Measurements from ENCODE around the gene THPO. TPM values are rescaled to one million over a fixed set of nuclear protein-coding genes. Genes with fewer than 3 reads are reported as not detected.

Gene THPO
- total RNA-seq, 1 donor from 2014 or later = 0.28 TPM

DNA sequence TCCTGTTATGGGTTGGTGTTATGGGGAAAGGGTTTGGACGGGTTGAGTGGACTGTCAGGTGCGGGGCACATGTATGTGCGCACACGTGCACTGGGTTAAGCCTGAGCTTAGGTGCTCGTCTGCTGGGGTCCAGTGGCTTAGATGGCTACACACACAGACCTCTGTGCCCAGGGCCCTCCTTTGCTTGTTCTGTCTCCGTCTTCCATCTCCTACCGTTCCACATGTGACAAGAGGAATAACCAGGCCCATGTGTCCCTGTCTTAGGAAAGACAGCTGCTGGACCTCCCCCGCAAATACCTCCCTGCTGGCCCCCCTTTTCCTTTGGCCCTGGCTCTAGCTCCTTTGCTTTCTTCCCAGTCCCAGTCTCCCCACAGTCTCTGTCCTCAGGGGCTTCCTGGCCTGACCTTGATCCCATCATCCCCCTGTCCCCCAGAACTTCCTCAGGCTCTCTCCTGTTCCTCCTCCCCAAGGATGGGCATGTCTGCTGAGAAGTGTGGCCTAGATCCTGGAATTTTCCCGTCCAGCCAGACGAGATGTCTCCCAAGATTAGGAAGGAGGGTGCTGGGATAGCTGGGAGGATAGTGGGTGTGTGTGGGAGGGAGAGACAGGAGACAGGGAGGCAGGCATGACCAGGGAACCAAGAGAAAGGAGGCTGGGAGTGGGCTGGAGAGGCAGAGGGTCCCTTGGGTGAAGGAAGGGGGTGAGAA is 797 bp upstream of the THPO start:
- H3K27ac Mint-ChIP-seq (ENCODE audit: unreplicated experiment) = peak overlapping the region; percentile 36

DNA sequence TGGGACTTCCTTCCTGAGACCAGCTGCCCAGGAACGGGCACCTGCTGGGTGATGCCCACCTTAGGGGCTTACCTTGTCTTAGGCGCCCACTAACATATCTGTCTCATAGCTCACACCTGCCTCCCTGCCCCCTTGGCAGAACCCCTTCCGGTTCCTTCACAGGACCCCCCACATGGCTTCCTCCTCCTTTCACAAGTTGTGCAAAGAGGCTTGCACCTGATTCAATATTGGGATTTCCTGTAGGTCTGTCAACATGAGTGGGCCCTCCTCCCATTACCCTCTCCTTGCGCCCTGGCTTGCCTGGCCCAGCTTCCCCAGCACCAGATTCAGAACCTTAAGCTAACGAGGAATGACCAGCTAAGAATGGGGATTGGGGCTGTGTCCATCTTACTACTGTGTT is 633 bp downstream of the THPO start:
- Mint-ChIP-seq H3K27me3 (ENCODE audit: unreplicated experiment) (peaks cover 18% of the 10 kb centered on the region), H3K4me3 (ENCODE audit: unreplicated experiment) (no peak overlapping the region), H3K4me1 (ENCODE audit: unreplicated experiment) (peaks cover 22% of the 10 kb centered on the region), H3K27ac (ENCODE audit: unreplicated experiment) (no peak overlapping the region), H3K36me3 (ENCODE audit: low read depth, unreplicated experiment) (no peaks in the 10 kb centered on the region), H3K9me3 (ENCODE audit: unreplicated experiment) (no peaks in the 10 kb centered on the region)
- DNase-seq (ENCODE audit: low spot score) = no peak
- TF ChIP-seq, protein P1, sequence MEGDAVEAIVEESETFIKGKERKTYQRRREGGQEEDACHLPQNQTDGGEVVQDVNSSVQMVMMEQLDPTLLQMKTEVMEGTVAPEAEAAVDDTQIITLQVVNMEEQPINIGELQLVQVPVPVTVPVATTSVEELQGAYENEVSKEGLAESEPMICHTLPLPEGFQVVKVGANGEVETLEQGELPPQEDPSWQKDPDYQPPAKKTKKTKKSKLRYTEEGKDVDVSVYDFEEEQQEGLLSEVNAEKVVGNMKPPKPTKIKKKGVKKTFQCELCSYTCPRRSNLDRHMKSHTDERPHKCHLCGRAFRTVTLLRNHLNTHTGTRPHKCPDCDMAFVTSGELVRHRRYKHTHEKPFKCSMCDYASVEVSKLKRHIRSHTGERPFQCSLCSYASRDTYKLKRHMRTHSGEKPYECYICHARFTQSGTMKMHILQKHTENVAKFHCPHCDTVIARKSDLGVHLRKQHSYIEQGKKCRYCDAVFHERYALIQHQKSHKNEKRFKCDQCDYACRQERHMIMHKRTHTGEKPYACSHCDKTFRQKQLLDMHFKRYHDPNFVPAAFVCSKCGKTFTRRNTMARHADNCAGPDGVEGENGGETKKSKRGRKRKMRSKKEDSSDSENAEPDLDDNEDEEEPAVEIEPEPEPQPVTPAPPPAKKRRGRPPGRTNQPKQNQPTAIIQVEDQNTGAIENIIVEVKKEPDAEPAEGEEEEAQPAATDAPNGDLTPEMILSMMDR (IDR thresholded peaks at IDR 0.05; ENCODE audit: unreplicated experiment) = no peak

More for the DNA sequence above, 797 bp upstream of the THPO start:
- Mint-ChIP-seq H3K9me3 (ENCODE audit: unreplicated experiment) (no peaks in the 10 kb centered on the region), H3K36me3 (ENCODE audit: low read depth, unreplicated experiment) (no peaks in the 10 kb centered on the region), H3K4me1 (ENCODE audit: unreplicated experiment) (peaks cover 20% of the 10 kb centered on the region), H3K27me3 (ENCODE audit: unreplicated experiment) (peaks cover 24% of the 10 kb centered on the region), H3K4me3 (ENCODE audit: unreplicated experiment) (peak overlapping the region; percentile 84)
- TF ChIP-seq, protein P1 (IDR thresholded peaks at IDR 0.05; ENCODE audit: unreplicated experiment) = no peak
- DNase-seq (ENCODE audit: low spot score) = no peak

DNA sequence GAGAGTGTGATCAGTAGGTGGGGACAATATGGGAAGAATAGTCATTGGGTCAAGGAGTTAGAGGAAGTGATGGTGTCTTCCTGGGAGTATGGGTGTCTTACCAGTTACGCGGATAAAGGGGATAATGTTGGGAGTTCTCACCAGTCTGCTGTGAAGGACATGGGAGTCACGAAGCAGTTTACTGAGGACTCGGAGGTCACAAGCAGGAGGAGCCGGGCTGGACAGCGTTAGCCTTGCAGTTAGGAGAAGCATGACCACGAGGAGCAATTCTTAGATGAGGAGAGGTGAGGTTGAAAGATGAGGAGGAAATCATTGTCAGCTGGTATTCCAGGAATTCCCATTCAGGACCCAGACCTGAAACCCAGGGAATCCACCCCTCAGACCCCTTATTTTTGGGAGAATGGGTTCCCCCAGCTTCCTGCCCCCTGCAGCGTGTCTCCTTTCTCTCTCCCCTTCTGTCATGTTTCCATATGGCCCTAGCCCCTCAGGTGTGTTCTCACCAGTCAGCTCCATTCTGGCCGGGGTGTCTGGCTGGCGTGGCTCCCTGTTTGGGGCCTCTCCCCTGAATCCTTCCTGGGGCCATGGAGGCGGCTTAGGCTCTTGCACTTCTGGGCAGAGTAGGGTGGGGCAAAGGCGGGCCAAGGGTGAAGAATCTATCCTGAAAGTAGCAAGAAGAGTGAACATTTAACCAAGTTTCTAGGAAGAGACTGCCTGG is 2.1 kb downstream of the THPO start:
- no peaks in the 10 kb centered on the region for H3K36me3 Mint-ChIP-seq (ENCODE audit: low read depth, unreplicated experiment)
- no peaks in the 10 kb centered on the region for H3K9me3 Mint-ChIP-seq (ENCODE audit: unreplicated experiment)
- H3K27ac Mint-ChIP-seq (ENCODE audit: unreplicated experiment) = no peak overlapping the region
- H3K27me3 Mint-ChIP-seq (ENCODE audit: unreplicated experiment) = peaks cover 16% of the 10 kb centered on the region
- peaks cover 37% of the 10 kb centered on the region for H3K4me1 Mint-ChIP-seq (ENCODE audit: unreplicated experiment)
- TF ChIP-seq, protein P1 (IDR thresholded peaks at IDR 0.05; ENCODE audit: unreplicated experiment) = no peak
- no peak for DNase-seq (ENCODE audit: low spot score)
- no peak overlapping the region for H3K4me3 Mint-ChIP-seq (ENCODE audit: unreplicated experiment)

DNA sequence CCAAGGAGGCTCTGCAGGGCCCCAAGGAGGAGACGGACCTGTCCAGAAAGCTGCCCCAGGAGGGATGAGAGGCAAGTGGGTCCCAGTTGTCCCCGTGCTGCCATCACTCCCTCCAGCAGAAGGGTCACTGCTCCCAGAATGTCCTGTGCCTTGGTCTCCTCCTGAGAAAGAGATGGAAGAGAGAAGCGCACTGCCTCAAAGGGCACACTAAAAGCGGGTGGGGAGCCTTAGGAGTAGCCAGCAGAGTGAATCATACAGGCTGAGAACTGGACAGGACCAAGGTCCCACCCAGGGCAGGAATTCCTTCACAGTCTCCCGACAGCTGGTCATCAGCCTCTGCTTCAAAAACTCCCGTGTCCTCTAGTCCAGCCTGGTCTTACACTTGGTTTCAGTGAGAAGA is 4.6 kb downstream of the THPO start:
- Mint-ChIP-seq H3K4me3 (ENCODE audit: unreplicated experiment) (no peak overlapping the region), H3K9me3 (ENCODE audit: unreplicated experiment) (no peaks in the 10 kb centered on the region), H3K4me1 (ENCODE audit: unreplicated experiment) (peaks cover 33% of the 10 kb centered on the region), H3K36me3 (ENCODE audit: low read depth, unreplicated experiment) (peaks cover 10% of the 10 kb centered on the region), H3K27me3 (ENCODE audit: unreplicated experiment) (peaks cover 10% of the 10 kb centered on the region), H3K27ac (ENCODE audit: unreplicated experiment) (no peak overlapping the region)
- no peak for DNase-seq (ENCODE audit: low spot score)
- TF ChIP-seq, protein P1 (IDR thresholded peaks at IDR 0.05; ENCODE audit: unreplicated experiment) = no peak

DNA sequence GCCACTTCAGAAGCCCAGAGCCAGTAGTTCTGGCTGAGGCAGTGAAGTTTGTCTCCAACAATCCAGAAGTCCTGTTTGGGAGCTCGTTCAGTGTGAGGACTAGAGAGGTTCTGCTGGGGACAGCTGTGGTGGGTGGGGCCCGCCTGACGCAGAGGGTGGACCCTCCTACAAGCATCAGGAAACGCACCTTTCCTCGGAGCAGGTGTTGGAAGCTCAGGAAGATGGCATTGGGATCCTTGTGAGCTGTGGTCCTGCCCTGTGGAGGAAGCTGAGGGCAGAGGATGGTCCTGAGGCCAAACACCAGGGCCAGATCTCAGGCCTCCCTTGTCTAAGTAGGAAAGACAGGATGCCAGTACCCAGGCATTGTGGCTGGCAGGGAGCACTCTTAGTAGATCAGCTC is 5.1 kb downstream of the THPO start:
- Mint-ChIP-seq H3K27ac (ENCODE audit: unreplicated experiment) (no peak overlapping the region), H3K4me1 (ENCODE audit: unreplicated experiment) (peaks cover 31% of the 10 kb centered on the region), H3K4me3 (ENCODE audit: unreplicated experiment) (no peak overlapping the region), H3K9me3 (ENCODE audit: unreplicated experiment) (no peaks in the 10 kb centered on the region), H3K27me3 (ENCODE audit: unreplicated experiment) (peaks cover 10% of the 10 kb centered on the region), H3K36me3 (ENCODE audit: low read depth, unreplicated experiment) (peaks cover 15% of the 10 kb centered on the region)
- no peak for DNase-seq (ENCODE audit: low spot score)
- TF ChIP-seq, protein P1 (IDR thresholded peaks at IDR 0.05; ENCODE audit: unreplicated experiment) = no peak
